GM23338 (cell line): ENCODE measurements around the gene MRPL52. TPM values are rescaled to one million over a fixed set of nuclear protein-coding genes. Genes with fewer than 3 reads are reported as not detected.

Experiments
- ATAC-seq: fragments of 200-7000 bp; cut with Tn5 transposase; 3 replicates; pipeline ENCODE4 v1.9.1; 2020
- DNase-seq: peaks from one replicate; pipeline ENCODE4 v3.0.0-alpha.2; 2015; ENCODE audit warnings: low spot score
- H2AFZ ChIP-seq: fragments of 200-600 bp; sonication (generic); 2 replicates; pipeline ENCODE4 v1.8.0; 2016; ENCODE audit warnings: antibody characterized with exemption, mild to moderate bottlenecking, moderate library complexity
- H3F3A ChIP-seq: fragments of 200-600 bp; sonication (generic); replicated peaks from 2 replicates; pipeline ENCODE4 v1.8.0; 2017; ENCODE audit warnings: antibody characterized with exemption, mixed run types, low read depth
- H3K27ac ChIP-seq: fragments of 200-600 bp; sonication (generic); 2 replicates; pipeline ENCODE4 v1.6.1; 2016; ENCODE audit warnings: low read depth
- H3K27me3 ChIP-seq: fragments of 200-600 bp; sonication (generic); 2 replicates; pipeline ENCODE4 v1.8.0; 2016; ENCODE audit warnings: mild to moderate bottlenecking, mixed run types, moderate library complexity; ENCODE audit not compliant: insufficient read depth
- H3K36me3 ChIP-seq: fragments of 200-600 bp; sonication (generic); 2 replicates; pipeline ENCODE4 v1.8.0; 2016; ENCODE audit warnings: mild to moderate bottlenecking; ENCODE audit not compliant: insufficient read depth
- H3K4me1 ChIP-seq: fragments of 200-600 bp; sonication (generic); 2 replicates; pipeline ENCODE4 v1.8.0; 2016; ENCODE audit warnings: mild to moderate bottlenecking, moderate library complexity; ENCODE audit not compliant: insufficient read depth
- H3K4me2 ChIP-seq: fragments of 200-600 bp; sonication (generic); 2 replicates; pipeline ENCODE4 v1.7.1; 2017; ENCODE audit warnings: mixed run types
- H3K4me3 ChIP-seq: fragments of 200-600 bp; sonication (generic); 2 replicates; pipeline ENCODE4 v1.6.1; 2016; ENCODE audit warnings: mixed run types
- H3K79me2 ChIP-seq: fragments of 200-600 bp; sonication (generic); replicated peaks from 2 replicates; pipeline ENCODE4 v1.8.0; 2017; ENCODE audit warnings: mild to moderate bottlenecking; ENCODE audit not compliant: insufficient read depth
- H3K9me2 ChIP-seq: fragments of 200-600 bp; sonication (generic); 2 replicates; pipeline ENCODE4 v1.8.0; 2017; ENCODE audit not compliant: insufficient read depth
- H4K20me1 ChIP-seq: fragments of 200-600 bp; sonication (generic); replicated peaks from 2 replicates; pipeline ENCODE4 v1.8.0; 2017; ENCODE audit warnings: mild to moderate bottlenecking; ENCODE audit not compliant: insufficient read depth
- H3K27ac Mint-ChIP-seq: 2 replicates; pipeline ENCODE4 v1.8.0; 2020; ENCODE audit warnings: inconsistent platforms, mild to moderate bottlenecking, moderate library complexity, mixed read lengths
- H3K27me3 Mint-ChIP-seq: 3 replicates; pipeline ENCODE4 v1.8.0; 2022; ENCODE audit warnings: low read depth, mild to moderate bottlenecking, moderate library complexity, mixed read lengths, inconsistent platforms; ENCODE audit not compliant: insufficient read depth, poor library complexity
- H3K36me3 Mint-ChIP-seq: 3 replicates; pipeline ENCODE4 v1.8.0; 2021; ENCODE audit warnings: low read depth, mild to moderate bottlenecking, inconsistent platforms, moderate library complexity, mixed read lengths
- H3K4me1 Mint-ChIP-seq: 3 replicates; pipeline ENCODE4 v1.8.0; 2020; ENCODE audit warnings: mild to moderate bottlenecking, inconsistent platforms, mixed read lengths
- H3K4me3 Mint-ChIP-seq: 3 replicates; pipeline ENCODE4 v1.8.0; 2021; ENCODE audit warnings: moderate library complexity, mild to moderate bottlenecking, inconsistent platforms, mixed read lengths
- H3K9me3 Mint-ChIP-seq: 3 replicates; pipeline ENCODE4 v1.8.0; 2020; ENCODE audit warnings: moderate library complexity, mild to moderate bottlenecking, inconsistent platforms, mixed read lengths
- CREB1 ChIP-seq: fragments of 250-450 bp; sonication (Bioruptor Pico); IDR thresholded peaks from 2 replicates; pipeline ENCODE4 v1.5.0; 2020; ENCODE audit warnings: low read depth, mild to moderate bottlenecking, moderate library complexity
- EZH2 ChIP-seq: fragments of 200-600 bp; sonication (generic); IDR thresholded peaks from one replicate; pipeline ENCODE4 v1.8.0; 2017; ENCODE audit warnings: antibody characterized with exemption, mild to moderate bottlenecking, low read depth; ENCODE audit not compliant: unreplicated experiment
- JUNB ChIP-seq: IDR thresholded peaks from one replicate; pipeline ENCODE4 v1.6.1; 2016; ENCODE audit warnings: antibody characterized with exemption; ENCODE audit not compliant: unreplicated experiment
- POLR2AphosphoS5 ChIP-seq: IDR thresholded peaks from 2 replicates; pipeline ENCODE4 v1.6.1; 2016; ENCODE audit warnings: antibody characterized with exemption, low read depth
- STAT1 ChIP-seq: IDR thresholded peaks from one replicate; pipeline ENCODE4 v1.6.1; 2016; ENCODE audit warnings: antibody characterized with exemption; ENCODE audit not compliant: unreplicated experiment
- ZNF331 ChIP-seq: fragments of 250-450 bp; sonication (Bioruptor Pico); IDR thresholded peaks from 2 replicates; pipeline ENCODE4 v1.5.0; 2020; ENCODE audit warnings: low read depth, mild to moderate bottlenecking, moderate library complexity
- polyA plus RNA-seq: library from polyadenylated mRNA; unstranded; fragments of >200 nt; fragmentation: Nextera tagmentation; extraction: Ambion mirVana; gene quantifications from 2 replicates; pipeline ENCODE4 v1.2.1, GENCODE V29; 2016
- total RNA-seq: library from RNA; depleted of rRNA; stranded (reverse); fragments of >200 nt; shearing (Covaris generic); gene quantifications from 2 replicates; pipeline ENCODE4 v1.2.3, GENCODE V29; 2014
- TF ChIP-seq, protein P1 (sequence below): IDR thresholded peaks from one replicate; pipeline ENCODE4 v1.6.1; 2018; ENCODE audit warnings: antibody characterized with exemption; ENCODE audit not compliant: unreplicated experiment
- TF ChIP-seq, protein P2 (sequence below): IDR thresholded peaks from 2 replicates; pipeline ENCODE4 v1.6.1; 2016; ENCODE audit warnings: antibody characterized with exemption
- TF ChIP-seq, protein P3 (sequence below), 2 experiments: fragments of 200-600 bp in 1 of 2; sonication (generic) in 1 of 2; conservative IDR thresholded peaks; 2 replicates each; pipeline versions ENCODE4 v1.5.1 to v1.6.1; 2016 to 2017; ENCODE audit warnings: antibody characterized with exemption in 2 of 2, low read depth in 2 of 2, mild to moderate bottlenecking in 2 of 2, moderate library complexity in 1 of 2

Gene MRPL52
- total and polyA plus RNA-seq, 2 experiments from 2014 or later = 131 to 617 TPM

DNA sequence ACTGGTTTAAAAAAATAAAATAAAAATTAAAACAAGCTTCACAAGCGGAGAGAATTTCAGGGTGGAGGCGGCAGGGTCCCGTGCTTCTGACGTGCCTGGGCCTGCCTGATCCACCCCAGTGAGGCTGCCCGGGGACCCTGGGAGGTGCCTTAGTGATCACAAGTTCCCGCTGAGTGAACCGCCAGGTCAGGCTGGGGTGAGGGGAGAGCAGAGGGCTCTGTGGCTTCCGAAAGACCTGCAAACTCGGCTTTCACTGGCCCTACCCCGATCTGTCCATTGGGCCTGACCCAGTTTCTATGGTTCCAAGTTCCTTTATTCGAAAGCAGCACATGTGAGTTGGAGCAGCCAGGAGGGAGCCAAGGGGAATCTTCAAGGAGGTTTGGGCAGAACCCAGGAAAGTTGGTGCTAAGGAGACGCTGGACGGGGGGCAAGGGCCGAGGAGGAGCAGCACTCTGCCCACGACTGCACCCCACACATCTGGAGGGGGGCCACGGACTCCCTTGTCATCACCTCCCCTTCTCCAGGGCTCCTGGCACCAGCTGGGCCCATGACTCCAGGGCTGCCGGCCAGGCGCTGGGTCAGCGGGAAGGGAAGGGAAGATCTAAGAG lies 19.6 kb downstream of the MRPL52 start:
- Mint-ChIP-seq H3K36me3 (peaks cover 19% of the 10 kb centered on the region), H3K27ac (peak overlapping the region; percentile 86), H3K27me3 (peaks cover 13% of the 10 kb centered on the region), H3K4me1 (peaks cover 26% of the 10 kb centered on the region), H3K4me3 (no peak overlapping the region), H3K9me3 (no peaks in the 10 kb centered on the region; the same call in 2 of the 3 replicates)
- TF ChIP-seq ZNF331 (CRISPR knock-in tag) = no peak
- no peak for TF ChIP-seq JUNB
- no peak for TF ChIP-seq STAT1
- TF ChIP-seq, protein P1, sequence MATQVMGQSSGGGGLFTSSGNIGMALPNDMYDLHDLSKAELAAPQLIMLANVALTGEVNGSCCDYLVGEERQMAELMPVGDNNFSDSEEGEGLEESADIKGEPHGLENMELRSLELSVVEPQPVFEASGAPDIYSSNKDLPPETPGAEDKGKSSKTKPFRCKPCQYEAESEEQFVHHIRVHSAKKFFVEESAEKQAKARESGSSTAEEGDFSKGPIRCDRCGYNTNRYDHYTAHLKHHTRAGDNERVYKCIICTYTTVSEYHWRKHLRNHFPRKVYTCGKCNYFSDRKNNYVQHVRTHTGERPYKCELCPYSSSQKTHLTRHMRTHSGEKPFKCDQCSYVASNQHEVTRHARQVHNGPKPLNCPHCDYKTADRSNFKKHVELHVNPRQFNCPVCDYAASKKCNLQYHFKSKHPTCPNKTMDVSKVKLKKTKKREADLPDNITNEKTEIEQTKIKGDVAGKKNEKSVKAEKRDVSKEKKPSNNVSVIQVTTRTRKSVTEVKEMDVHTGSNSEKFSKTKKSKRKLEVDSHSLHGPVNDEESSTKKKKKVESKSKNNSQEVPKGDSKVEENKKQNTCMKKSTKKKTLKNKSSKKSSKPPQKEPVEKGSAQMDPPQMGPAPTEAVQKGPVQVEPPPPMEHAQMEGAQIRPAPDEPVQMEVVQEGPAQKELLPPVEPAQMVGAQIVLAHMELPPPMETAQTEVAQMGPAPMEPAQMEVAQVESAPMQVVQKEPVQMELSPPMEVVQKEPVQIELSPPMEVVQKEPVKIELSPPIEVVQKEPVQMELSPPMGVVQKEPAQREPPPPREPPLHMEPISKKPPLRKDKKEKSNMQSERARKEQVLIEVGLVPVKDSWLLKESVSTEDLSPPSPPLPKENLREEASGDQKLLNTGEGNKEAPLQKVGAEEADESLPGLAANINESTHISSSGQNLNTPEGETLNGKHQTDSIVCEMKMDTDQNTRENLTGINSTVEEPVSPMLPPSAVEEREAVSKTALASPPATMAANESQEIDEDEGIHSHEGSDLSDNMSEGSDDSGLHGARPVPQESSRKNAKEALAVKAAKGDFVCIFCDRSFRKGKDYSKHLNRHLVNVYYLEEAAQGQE = no peak
- TF ChIP-seq, protein P2, sequence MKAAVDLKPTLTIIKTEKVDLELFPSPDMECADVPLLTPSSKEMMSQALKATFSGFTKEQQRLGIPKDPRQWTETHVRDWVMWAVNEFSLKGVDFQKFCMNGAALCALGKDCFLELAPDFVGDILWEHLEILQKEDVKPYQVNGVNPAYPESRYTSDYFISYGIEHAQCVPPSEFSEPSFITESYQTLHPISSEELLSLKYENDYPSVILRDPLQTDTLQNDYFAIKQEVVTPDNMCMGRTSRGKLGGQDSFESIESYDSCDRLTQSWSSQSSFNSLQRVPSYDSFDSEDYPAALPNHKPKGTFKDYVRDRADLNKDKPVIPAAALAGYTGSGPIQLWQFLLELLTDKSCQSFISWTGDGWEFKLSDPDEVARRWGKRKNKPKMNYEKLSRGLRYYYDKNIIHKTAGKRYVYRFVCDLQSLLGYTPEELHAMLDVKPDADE = no peak
- H3K4me3 ChIP-seq = no peak overlapping the region
- no peaks in the 10 kb centered on the region for H3K36me3 ChIP-seq
- H3K4me2 ChIP-seq = peak overlapping the region; percentile 10; the same call in 1 of the 2 replicates
- no peaks in the 10 kb centered on the region for H4K20me1 ChIP-seq
- peaks cover 21% of the 10 kb centered on the region for H3F3A ChIP-seq
- peak; percentile 48 for DNase-seq
- H3K27ac ChIP-seq = peak overlapping the region; percentile 88; the same call in 1 of the 2 replicates
- H3K79me2 ChIP-seq = no peaks in the 10 kb centered on the region
- H3K4me1 ChIP-seq = peaks cover 23% of the 10 kb centered on the region
- H3K27me3 ChIP-seq = no peaks in the 10 kb centered on the region
- H3K9me2 ChIP-seq = no peaks in the 10 kb centered on the region
- peak; percentile 13 for ATAC-seq
- H2AFZ ChIP-seq = peak overlapping the region; percentile 93

DNA sequence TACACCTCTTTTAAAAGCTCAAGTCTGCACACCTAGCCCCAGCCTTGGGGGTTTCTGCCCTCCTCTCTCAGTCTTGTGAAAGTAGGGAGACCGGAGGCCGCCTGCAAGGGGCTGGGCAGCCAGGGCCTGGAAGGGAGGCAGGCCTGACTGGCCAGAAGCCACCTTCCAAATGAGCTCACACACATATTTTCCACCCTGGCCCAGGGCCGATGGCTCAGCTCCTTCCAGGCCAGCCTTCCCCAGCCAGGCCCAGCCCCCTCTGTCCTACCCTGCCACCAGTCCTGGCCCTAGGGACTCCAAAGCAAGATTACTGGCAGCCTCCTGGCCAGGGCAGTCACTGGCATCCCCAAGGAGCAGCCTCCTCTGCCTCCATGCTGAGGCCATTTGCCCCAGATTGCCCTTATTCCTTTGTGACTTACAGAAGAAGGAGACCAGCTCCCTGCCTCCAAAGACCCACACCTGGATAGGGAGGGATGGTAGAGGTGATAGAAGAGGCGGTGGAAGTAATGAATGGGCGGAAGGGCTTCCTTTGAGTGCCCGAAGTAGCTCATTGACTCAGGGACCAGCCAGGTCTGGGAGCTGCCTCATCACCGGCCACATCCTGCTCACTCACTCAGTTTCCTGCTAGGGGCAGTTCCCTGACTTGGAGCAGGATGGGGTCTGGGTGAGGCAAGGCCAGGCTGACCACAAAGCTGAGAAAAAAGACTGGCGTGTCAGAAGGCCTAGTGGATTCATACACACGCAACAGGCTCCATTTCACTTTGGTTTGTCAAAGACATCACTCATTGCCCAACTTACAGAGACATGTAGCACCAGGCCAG lies 21.5 kb downstream of the MRPL52 start:
- no peaks in the 10 kb centered on the region for H4K20me1 ChIP-seq
- H3K27ac ChIP-seq = no peak overlapping the region
- H3K79me2 ChIP-seq = no peaks in the 10 kb centered on the region
- peaks cover 26% of the 10 kb centered on the region for H3K4me1 Mint-ChIP-seq
- no peak for DNase-seq
- no peak overlapping the region for H3K4me3 ChIP-seq
- ATAC-seq = no peak
- 0 out of 2 replicates have a peak overlapping the region, but pooled peaks have one; percentile 28 for H3K27ac Mint-ChIP-seq
- H3K9me2 ChIP-seq = no peaks in the 10 kb centered on the region
- H3K36me3 Mint-ChIP-seq = 0 out of 3 replicates have a peak, but pooled peaks cover 3% of the 10 kb centered on the region
- H3K4me1 ChIP-seq = peaks cover 23% of the 10 kb centered on the region
- no peak overlapping the region for H3K4me3 Mint-ChIP-seq
- H3K4me2 ChIP-seq = no peak overlapping the region
- no peaks in the 10 kb centered on the region; the same call in 2 of the 3 replicates for H3K9me3 Mint-ChIP-seq
- H2AFZ ChIP-seq = no peak overlapping the region
- peaks cover 21% of the 10 kb centered on the region for H3F3A ChIP-seq
- no peaks in the 10 kb centered on the region for H3K27me3 ChIP-seq
- H3K27me3 Mint-ChIP-seq = peaks cover 9% of the 10 kb centered on the region
- no peaks in the 10 kb centered on the region for H3K36me3 ChIP-seq
- TF ChIP-seq POLR2AphosphoS5 (no peak), CREB1 (CRISPR knock-in tag) (no peak), EZH2 (no peak)
- TF ChIP-seq, protein P1 = no peak
- TF ChIP-seq, protein P3, sequence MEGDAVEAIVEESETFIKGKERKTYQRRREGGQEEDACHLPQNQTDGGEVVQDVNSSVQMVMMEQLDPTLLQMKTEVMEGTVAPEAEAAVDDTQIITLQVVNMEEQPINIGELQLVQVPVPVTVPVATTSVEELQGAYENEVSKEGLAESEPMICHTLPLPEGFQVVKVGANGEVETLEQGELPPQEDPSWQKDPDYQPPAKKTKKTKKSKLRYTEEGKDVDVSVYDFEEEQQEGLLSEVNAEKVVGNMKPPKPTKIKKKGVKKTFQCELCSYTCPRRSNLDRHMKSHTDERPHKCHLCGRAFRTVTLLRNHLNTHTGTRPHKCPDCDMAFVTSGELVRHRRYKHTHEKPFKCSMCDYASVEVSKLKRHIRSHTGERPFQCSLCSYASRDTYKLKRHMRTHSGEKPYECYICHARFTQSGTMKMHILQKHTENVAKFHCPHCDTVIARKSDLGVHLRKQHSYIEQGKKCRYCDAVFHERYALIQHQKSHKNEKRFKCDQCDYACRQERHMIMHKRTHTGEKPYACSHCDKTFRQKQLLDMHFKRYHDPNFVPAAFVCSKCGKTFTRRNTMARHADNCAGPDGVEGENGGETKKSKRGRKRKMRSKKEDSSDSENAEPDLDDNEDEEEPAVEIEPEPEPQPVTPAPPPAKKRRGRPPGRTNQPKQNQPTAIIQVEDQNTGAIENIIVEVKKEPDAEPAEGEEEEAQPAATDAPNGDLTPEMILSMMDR (conservative IDR thresholded peaks at IDR 0.05; ENCODE audit: low read depth in 2 of 2) = no peak
